ENCODE results near the gene MYADML2.
"Not testable (repeated sequence)": the region's sequence is repeated elsewhere in the genome, so short reads cannot be mapped to it uniquely, and the experiment has no call there.

GRCh38 chr17:81953443-81953842 is 6.4 kb upstream of the MYADML2 start:
- TF ChIP-seq CTCF (IDR thresholded peaks at IDR 0.05) = peak in 1 of 12 donors; percentile 11
- TF ChIP-seq POLR2A (IDR thresholded peaks at IDR 0.05) = not testable (repeated sequence)
